Measurements from ENCODE around the gene GALNT1.

GALNT1 gene

DNA sequence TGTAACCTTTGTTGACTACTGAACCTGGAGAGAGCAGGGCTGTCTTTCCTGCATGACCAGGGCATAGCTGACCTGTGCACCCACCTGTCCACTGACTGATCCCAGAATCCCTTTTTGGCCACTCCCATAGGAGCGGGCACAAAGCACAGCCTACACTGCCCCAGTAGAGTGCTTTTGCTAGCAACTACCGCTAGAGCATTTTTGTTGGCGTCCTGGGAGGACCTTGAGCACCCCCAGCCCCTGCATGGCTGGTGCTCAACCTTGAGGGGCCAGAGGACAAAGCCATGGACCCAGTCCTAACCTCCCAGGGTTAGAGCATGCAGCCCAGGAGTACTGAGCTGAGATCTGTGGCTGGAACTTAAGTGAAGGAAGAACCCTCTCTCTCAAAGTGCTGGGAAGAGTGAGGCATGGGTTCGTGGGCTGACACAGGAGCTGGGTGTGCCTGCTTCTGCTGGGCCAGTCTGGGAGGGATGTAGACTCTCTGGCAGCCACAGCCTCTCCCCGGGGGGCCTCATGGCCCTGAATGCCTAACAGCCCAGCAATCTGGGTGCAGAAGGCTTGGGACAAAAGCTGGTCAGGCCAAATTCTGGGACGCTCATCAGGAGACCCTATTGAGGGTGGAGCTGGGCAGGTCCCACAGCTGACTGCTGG is 140.0 kb downstream of the GALNT1 start:
- no peak for DNase-seq (ENCODE audit: low spot score)

DNA sequence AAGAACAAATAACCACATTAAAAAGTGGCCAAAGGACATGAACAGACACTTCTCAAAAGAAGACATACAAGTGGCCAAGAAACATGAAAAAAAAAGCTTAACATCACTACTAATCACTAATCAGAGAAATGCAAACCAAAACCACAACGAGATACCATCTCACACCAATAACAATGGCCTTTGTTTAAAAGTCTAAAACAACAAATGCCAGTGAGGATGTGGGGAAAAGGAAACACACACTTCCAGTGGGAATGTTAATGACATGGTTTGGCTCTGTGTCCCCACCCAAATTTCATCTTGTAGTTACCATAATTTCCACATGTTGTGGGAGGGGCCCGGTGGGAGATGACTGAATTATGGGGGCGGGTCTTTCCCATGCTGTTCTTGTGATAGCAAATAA is 147.1 kb downstream of the GALNT1 start:
- no peak for DNase-seq (ENCODE audit: low spot score)

DNA sequence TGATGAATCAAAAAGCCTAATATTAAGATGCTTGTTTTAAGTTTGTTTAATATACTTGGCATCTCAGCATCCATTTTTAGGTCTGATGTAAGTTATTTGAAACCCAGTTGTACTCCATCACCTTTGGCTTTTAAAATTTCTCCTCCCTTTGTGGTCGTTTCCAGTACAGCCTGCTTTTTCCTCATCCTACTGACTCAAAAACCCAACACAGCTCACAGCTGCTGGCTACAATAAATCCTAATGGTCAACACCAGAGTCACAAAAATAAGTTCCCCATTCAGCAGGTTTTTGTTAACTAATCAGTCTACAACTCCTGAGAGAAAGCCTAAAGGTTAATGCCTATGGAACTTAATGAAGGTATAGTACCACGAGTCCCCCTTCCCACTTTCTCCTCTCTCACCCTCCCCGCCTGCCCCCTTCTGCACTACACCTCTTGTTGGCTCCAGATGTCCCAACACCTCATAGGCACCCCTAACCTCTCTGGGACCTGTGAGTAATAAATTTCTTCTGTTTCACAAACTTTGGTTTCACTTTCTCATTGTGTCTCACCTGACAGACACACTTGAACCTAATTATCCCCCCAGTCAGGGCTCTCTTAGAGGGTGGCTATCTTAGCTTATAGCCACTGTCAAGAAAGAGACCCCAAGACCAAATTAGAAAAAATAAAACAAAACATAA is 148.6 kb downstream of the GALNT1 start:
- DNase-seq (ENCODE audit: low spot score), result no peak

DNA sequence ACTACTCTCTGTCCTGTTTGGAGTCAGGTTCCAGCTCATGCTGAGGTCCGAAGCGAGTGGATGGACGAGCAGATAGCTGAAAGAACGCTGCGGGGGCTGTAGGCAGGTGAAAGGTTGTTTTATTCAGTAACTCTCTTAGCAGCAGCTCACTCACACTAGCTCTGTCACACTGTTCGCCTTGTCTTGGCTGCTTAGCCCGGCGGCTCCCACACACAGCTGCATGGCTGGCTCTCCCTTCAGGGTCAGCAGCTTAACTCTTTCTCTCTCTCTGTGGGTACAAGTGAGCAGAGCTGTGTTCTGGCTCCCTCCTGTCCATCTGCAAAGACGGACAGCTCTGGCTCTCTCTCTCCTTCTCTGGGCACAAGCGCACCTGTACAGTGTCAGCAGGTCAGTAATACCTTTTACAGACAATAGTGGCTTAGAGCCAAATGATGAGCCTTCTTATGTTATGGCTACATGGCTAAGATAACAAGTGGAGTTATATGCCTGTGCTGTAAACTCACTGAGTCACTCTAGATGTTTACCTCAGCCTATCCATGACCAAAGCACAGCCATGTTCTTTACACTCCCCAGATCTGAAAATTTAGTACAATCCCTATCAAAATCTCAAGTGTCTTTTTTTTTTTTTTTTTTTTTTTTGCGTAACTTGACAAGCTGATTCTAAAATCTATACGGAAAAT is 149.3 kb downstream of the GALNT1 start:
- no peak for DNase-seq (ENCODE audit: low spot score)

DNA sequence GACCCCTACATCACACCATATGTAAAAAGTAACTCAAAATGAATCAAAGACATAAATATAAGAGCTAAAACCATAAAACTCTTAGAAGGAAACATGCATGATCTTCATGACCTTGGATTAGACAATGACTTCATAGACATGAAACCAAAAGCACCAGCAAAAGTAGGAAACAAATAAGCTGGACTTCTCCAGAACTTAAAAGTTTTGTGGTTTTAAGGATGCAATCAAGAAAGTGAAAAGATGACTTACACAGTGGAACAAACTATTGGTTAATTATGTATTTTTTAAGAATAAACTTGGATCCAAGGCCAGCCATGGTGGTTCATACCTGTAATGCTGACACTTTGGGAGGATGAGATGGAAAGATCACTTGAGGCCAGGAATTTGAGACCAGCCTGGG is 150.2 kb downstream of the GALNT1 start:
- DNase-seq (ENCODE audit: low spot score), result no peak

DNA sequence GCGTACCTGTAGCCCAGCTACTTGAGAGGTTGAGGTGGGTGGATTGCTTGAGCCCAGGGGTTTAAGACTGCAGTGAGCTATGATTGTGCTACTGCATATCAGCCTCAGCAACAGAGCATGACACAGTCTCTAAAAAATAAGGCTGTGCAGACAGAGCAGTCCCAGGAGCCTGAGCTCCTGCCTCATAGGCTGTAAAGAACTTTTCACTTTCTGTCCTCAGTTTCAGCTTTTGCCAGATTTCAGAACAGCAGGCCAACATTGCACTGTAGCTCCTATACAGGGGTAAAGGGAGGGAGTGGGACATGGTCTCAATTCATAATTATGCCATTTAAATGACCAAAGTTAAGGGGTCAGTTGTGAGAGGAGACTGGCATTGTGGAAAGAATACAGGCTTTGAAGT is 150.6 kb downstream of the GALNT1 start:
- DNase-seq (ENCODE audit: low spot score), result no peak

DNA sequence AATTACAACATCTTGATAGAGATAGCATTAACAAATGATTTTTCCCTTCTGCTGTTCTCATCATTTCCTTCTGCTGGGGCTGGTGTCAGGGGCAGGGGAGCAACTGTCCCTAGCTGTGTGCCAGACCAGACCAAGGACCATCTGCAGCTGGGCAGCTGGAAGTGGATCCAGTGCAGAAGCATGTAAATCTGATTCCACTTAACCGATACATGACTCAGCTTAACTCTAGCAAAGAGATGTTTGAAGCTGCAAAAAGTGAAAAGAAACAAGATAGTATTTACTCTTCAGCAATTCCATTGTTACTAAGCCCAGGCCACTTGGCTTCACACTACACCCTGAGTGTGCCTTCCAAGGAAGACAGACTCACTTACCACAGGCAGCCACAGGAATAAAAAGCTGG is 151.1 kb downstream of the GALNT1 start:
- DNase-seq (ENCODE audit: low spot score), result no peak

DNA sequence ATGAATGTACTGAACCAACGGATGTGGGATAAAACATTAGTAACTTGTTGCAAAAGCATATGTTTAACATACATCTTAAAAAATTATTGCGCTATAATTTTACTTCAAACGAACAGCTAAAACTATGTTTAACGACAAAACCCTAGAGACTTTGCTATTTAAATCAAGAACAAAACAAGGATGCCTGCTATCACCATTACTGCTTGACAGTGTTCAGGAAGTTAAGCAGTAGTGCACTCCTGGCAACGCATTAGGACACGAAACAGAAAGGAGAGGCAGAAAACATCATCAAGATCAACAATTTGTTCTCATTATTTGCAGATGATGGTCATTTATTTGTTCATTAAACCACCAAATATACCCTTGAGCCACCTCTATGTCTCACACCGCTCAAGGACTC is 151.9 kb downstream of the GALNT1 start:
- DNase-seq (ENCODE audit: low spot score), result no peak

DNA sequence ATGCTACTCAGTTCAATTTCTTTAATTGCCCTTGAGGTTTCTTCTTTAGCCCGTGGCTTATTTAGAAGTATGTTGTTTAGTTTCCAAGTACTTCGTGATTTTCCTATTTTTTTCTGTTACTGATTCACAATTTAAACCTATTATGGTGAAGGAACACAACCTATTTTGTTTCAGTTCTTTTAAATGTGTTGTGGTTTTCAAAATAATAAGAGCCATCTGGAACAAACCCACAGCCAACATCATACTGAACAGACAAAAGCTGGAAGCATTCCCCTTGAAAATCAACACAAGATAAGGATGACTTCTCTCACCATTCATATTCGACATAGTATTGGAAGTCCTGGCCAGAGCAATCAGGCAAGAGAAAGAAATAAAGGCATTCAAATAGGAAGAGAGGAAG is 155.2 kb downstream of the GALNT1 start:
- no peak for DNase-seq (ENCODE audit: low spot score)

DNA sequence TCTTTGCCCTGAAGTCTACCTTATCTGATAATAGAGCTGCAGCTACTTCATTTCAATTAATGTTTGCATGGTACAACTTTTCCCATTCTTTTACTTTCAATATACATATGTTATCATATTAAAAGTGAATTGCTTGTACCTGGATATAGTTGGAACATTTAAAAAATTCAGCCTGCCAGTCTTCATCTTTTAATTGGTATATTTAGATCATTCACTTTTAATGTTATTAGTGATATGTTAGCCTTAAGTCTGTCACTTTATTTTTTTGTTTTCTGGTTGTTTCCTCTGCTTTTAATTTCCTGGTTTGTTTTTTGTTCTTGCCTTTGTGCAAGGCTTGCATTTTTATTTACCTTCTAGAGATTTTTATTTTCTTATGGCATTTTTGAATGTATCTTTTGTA is 158.2 kb downstream of the GALNT1 start:
- DNase-seq (ENCODE audit: low spot score), result no peak

DNA sequence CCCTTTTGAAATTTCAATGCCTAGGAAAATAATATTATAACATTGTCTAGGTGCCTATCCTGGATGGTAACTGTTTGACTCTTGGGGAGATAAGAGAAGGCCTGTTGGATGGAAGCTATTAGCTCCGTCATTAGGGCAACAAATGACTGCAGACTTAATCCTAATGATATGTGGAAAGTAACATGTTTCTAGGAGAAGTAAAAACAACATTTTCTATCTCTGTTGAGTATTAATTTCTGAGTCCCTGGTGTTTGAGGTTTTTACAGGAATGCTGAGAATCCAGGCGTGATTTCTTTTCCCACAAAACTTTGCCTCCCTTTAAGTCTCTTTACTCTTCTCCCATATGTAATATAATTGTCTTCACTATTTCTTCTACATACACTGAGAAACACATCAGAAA is 159.1 kb downstream of the GALNT1 start:
- DNase-seq (ENCODE audit: low spot score), result no peak

DNA sequence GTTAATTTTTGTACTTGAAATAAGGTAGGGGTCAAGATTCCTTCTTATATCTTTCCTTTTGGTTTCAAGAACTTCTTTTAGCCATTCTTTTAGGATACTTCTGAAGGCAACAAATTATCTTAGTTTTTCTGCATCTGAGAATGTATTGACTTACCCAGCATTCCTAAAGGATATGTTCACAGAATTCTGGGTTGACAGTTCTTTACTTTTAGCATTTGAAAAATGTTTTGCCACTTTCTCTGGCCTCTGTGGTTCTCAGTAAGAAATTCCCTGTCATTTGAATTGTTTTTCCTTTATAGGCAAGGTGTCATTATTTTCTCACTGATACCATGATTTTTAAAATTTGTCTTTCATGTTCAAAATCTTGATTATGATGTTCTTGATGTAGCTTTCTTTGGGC is 162.4 kb downstream of the GALNT1 start:
- no peak for DNase-seq (ENCODE audit: low spot score)

DNA sequence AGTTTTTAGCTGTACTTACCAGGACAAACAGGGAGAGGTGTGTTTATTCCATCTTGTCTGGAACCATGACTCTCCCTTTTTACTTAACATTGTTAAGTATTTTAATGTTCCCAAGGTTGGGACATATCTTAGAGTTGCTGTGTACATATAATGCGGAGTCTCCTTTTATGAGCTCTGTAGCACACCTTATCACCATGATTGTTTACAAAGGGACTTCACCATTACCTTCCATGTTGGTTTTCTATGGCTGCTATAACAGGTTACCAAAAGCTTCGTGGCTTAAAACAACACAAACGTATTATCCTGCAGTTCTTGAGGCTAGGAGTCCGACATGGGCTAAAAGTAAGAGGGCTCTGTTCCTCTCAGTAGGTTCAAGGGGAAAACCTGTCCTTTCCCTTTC is 164.3 kb downstream of the GALNT1 start:
- DNase-seq (ENCODE audit: low spot score), result no peak

DNA sequence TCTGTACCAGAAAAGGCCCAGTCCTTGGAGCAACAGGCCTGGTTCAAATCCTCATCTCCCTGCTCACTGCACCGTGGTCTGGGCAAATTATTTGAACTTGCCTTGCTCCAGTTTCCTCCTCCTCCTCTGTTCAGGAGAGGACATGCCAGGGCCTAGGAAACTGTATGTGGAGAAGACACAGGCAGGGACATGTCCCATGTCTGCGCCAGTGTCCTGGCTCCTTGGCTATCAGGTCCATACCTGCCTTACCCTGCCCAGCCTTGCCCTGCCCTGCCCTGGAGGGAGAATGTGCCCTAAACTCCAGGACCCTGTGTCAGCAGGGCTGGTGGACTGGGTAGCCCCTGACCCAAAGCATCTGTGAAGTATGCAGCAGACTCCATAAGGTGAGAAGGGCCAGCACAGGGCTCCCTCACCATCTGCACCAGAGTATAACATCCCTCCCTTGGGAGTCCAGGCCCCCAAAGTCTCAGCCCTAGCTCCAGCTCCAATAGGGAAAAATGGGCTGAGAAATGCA is 165.3 kb downstream of the GALNT1 start:
- no peak for DNase-seq (ENCODE audit: low spot score)

DNA sequence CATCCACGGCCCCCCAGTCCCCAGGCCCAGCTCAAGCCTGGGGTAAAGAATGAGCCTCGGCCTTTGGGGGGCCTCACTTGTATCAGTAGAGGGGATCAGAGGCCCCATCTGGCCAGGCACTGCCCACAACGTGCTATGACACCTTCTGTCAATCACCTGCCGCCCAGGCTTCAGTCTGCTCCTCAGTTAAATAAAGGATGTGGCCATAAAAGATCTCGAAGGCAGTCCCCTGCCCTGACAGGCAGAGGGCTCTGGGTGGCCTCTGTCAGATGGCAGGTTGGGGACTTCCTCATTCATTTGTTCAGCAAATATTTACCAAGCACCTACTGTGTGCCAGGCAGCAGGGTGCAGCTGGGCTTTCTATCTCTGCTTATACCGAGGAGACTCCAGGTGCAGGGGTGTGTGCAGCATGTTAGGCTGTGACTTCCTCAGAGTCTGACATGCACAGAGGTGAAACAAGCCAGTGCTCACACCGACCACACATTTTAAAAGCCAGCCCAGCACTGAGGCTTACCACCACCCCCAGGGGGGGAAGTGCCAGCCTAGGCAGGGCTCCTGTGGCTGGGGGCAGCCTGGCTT is 166.4 kb downstream of the GALNT1 start:
- no peak for DNase-seq (ENCODE audit: low spot score)

DNA sequence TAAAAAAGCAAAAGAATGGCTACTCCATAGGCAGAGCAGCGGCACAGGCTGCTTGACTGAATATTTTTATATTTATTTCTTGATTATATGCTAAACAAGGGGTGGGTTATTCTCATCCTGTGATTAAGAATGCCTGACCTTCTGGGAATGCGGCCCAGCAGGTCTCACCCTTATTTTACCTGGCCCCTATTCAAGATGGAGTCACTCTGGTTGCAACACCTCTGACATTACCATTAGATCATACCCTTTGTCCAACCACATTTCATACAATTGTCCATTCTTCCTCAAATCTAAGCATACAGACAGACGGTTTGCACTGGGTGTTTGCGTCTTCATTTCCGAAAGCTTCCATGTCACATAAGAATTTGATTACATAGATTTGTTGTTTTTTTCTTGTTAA is 168.2 kb downstream of the GALNT1 start:
- no peak for DNase-seq (ENCODE audit: low spot score)

DNA sequence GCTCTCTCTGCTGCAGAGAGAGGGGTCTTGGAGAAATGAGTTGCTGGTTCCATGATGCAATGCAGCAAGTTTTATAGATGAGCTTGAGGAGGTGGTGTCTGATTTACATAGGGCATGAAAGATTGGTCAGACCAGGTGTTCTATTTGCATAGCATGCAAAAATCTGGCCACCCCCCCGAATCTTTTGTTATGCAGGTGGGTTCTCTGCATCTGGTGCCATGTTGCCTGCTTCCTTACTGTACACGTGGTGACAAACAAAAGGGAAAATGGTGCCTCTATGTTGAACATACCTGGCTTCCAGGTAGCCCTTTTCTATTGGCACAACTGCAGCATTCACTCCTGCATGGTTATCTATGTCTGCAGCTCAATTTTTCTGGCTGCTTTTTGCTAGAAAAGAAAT is 169.4 kb downstream of the GALNT1 start:
- DNase-seq (ENCODE audit: low spot score), result no peak

DNA sequence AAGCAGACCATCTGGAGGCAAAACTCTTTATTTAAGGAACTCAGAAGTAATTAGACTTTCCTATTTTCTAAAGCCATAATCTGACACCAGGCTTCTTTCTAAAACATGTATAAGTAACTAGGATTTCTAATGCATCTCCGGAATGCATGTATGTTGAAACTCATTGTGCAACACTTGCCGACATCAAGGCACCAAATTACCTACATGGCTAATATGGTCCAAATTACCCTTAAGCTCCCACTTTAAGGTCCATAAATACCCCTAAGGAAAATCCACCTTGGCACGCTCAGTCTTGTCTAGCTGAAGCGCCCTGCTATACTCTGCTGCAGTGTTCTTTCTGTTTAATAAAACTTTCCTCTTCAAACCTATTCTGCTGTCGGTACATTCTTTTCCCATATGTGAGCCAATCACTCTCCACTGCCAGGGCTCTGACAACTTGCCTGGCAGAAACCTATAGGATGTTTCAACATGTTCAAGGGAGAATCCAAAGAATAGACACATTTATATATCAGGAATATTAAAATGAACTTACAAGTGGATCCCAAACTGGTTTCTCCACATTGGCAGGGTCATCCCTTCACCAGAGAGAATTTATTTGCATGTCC is 171.9 kb downstream of the GALNT1 start:
- DNase-seq (ENCODE audit: low spot score), result no peak

DNA sequence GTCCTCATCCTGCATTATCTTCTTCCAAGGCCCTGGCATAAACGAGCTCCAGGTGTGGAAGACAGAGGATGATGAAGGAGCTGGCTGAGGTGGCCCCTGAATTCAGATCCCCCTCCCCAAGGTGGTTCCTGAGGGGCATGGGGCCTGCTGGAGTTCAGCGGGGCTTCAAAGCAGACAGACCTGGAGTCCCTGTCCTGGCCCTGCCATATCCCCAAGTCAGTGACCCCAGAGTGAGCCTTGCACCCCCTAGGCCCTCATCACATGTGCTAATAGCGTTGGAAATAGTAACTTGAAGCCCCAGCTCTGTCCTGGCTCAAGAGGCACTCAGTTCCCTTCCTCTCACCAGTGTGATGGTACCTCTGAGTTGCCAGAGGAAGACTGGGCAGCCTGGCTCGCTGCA is 172.9 kb downstream of the GALNT1 start:
- DNase-seq (ENCODE audit: low spot score), result no peak

DNA sequence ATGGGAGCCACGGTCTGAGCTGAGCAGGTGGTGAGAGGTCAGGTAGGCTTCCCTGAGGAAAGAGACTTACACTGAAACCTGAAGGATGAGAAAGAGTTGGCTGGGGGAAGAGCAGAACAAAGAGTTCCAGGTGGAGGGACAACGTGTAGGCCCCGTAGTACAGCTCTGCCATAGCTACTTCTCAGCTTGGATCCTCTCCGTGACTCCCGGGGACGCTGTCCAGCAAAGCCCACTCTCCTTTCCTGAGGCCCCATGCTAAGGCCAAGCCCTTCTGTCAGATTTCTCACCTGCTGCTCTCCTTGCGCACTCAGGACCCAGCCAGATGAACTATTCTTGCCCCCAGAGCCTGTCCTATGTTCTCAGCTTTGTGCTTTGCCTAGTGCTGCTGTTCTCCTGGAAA is 173.8 kb downstream of the GALNT1 start:
- DNase-seq (ENCODE audit: low spot score), result no peak

DNA sequence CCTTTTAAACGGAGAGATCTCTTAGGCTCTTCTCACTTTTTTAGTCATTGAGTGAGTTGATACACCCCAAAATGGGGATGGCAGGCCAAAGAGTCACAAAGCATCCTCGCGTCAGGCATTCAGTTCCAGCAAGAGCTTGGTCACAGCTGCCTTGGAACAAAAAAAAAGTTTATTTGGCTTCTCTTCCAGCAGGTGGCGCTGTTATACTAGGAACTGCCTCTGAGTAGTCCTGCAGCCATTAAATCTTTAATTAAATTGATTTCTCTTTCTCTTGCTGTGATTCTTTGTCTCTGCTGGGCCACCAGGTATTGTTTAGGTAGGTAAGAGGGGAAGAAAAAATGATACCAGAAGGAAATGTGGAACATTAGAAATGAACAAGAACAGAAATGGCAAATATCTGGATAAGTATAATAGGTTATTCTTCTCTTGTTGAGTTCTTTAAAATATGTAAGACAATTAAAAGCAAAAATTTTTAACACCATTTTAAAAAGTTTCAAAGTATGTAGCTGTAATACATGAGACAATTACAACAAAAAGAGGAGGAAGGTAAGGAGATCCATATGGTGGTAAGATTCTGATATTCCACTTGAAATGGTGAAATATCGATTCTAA is 175.1 kb downstream of the GALNT1 start:
- peak; percentile 72 for DNase-seq (ENCODE audit: low spot score)

All from LoVo (cell line).